Stimulated activated CD8-positive, alpha-beta memory T cell treated with anti-CD3 and anti-CD28 coated beads, Interleukin-15, amount 100 ng/mL, for 4 hours (primary cell): ENCODE data around the gene LRRC36.

Experiments
- DNase-seq, 2 donors: peaks; one replicate each; pipeline ENCODE4 v3.0.0-alpha.2; 2020; ENCODE audit warnings: low read depth in 2 of 2

The LRRC36 gene, protein sequence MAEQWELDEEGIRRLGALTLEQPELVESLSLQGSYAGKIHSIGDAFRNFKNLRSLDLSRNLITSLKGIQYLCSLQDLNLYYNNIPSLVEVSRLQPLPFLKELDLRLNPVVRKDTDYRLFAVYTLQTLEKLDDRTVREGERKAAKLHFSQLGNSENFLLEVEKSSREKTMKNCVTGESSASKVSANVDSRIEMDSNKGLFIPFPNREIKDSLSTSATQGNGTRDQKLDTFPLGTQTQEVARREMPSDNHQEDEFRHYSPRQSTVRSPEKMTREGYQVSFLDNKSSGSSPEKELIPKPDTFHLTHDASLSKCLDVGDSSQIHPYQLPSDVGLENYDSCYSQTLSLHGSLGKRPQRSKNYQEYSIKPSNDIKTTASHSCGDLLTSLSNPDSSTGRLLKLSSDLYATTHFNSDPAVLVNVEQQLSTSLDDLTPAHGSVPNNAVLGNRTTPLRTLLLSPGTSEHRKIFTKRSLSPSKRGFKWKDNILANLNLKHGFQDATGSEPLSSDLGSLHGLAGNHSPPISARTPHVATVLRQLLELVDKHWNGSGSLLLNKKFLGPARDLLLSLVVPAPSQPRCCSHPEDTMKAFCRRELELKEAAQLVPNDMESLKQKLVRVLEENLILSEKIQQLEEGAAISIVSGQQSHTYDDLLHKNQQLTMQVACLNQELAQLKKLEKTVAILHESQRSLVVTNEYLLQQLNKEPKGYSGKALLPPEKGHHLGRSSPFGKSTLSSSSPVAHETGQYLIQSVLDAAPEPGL

DNA sequence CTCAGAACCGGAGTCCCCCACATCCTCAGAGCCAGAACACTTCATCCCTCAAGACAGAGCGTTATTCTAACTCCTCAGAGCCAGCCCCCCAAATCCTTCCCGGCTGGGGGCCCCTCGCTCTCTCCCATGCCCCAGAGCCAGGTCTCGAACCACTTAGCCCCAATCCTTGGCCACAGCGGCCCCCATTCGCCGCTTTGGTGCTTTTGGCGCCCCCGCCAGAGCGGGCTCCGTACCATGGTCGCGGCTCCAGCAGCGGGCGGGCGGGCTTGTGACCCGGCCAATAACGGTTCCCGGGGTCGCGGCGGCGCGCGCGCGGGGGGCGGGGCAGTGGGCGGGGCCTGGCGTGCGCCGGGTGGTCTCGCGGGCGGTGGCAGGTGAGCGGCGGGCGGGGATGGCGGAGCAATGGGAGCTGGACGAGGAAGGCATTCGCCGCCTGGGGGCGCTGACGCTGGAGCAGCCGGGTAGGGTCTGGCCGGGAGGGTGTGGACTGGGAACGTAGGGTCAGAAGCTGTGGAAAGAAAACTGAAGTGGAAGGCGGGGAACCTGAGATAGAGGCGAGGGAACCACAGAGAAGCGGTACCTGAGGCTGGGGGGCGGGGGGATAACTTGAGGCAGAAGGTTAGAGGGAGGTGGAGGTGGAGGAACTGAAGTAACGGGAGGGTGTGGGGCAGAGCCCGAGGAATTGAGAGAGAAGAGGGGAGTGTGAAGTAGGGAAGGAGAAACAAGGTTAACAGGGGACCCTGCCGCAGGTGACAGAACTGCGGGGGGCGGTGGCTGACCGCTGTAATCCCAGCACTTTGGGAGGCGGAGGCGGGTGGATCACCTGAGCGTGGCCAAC, at the start of gene LRRC36, which contains the start of gene KCTD19:
Gene LRRC36 (plus strand): TSS at position 344 of the 838 bp plus-strand sequence. CDS start 48 bp downstream, at position 392.
Gene KCTD19 (minus strand): TSS at position 270 of the 838 bp plus-strand sequence. CDS start 34 bp downstream, at position 236.
- peak; percentile 28 to 42 for DNase-seq

DNA sequence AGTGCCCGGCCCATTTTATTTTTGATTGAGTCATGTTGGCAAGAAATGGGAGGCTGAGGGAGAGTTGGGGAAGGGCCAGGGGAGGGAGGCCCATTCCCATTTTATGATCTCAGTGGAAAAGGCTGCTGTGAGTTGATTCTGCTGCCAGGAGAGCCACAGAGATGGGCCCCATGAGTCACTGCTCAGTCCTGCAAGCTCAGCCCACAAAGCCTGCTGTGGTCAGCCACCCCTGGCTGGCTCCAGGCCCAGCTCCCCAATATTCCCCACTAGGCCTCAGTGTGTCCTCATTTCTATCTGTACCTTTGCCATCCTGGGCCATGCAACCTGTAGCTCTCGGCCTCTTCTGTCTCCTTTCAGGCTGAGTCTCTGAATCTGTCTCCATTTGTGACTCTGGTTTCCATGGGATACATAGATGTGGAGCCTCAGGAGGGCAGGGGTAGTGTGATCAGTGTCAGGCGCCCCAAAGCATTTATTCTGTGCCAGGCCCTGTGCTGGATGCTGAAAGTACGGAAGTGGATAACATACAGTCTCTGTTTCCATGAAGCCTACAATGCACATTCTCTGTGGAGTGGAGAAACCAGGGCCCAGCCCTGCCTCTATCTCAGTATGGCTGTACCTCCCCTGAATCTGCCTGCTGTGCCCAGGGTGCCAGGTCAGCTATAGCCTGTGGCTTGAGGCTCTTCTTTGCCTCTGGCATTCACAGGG, 49.2 kb upstream of the LRRC36 start:
- no peak for DNase-seq

DNA sequence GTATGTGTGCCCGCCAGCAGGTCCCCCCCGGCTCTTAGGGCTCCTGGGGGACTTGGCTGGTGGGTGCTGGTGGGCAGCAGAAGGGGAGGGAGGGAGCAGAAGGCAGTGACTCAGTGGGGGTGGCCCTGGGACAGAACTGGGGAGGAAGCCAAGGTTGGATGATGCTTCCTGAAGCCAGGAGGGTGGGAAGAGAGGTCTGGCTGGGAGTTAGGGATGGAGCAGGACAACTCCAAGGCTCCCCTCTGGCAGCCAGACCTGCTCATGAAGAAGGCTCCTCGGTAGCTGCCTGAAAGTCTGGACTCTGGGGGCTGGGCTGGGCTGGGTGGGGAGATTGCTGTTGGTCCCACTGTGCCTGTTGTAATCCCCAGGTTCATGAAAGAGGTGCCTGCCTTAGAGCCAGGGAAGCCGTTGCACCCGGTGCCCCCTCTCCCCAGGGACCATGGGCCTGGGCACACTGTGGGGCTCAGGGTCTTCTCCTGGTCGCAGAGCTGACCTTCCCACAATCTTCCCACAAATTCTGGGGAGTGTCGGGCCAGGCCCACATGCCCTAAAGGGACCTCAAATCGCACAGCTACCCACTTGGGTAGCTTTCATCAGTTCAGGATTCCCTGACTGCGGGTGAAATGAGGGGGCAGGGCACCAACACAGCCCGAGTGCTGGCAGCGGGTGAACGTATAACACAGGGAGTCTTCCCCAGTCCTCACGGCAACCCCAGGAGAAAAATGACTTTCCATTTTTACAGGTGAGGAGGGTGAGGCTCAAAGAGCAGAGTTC, 48.4 kb upstream of the LRRC36 start:
- DNase-seq: no peak

DNA sequence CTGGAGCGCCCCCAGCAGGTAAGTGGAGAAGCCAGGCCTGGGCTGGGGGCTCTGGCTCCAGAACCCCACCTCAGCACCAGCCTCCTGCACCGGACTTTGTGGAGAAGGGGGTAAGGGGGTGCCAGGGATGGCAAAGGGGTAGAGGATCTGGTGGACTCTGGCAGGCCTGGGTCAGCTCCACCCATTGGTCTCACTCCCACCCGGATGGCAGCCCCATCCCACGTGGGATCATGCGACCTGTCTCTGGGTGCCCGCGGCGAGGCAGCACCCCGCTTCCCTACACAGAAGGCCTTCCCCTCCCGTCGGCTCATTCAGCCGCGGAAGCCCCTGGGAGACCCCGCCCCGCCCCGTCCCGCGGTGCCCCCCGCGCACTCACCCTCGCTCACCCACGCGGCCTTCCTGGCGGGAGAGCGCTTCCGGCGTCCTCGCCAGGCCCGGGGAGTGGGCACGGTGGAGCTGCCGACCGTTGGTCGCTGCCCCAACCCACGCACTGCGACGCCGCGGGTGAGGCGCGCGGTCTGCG, 47.8 kb upstream of the LRRC36 start:
- DNase-seq: peak in 1 of 2 donors; percentile 13

DNA sequence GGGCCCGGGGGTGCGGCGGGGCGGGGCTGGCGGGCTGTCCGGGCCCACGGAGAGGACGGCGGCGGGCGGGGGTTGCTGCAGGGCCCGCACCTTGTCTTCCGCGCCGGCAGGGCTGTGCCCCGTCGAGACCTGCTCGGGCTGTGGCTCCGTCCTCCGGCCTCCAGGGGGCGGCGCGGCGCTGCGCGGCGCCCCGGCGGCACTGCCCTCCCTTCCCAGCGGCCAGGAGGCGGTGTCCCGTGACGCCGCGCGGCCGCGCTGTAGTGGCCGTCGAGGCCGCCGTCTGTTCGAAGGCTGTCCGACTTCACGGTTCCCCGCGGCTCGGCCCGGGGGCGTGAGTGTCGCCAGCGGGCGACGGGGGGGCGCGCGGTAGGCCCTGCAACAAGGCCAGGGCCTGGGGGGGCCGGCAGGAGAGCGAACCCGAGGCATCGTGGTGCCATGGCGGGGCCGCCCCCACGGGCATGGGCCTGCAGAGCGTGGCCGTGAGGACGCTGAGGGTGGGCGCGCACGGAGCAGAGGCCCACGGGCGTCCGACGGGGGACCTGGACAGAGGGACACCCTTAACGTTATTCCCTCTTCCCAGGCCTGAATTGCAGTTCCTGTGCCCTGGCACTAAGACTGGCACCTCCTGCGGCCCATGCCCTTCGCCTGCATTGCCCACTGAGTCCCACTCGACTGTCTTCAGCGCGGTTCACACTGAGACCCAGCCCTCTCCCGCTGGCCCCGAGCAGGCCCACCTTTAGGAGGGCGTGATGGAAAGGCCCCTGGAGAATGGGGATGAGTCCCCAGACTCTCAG, 47.1 kb upstream of the LRRC36 start, which contains the start of gene PLEKHG4:
Gene PLEKHG4 (plus strand): TSS at position 237 of the 794 bp plus-strand sequence. CDS start 513 bp downstream, at position 750.
- DNase-seq: peak; percentile 53 to 62

DNA sequence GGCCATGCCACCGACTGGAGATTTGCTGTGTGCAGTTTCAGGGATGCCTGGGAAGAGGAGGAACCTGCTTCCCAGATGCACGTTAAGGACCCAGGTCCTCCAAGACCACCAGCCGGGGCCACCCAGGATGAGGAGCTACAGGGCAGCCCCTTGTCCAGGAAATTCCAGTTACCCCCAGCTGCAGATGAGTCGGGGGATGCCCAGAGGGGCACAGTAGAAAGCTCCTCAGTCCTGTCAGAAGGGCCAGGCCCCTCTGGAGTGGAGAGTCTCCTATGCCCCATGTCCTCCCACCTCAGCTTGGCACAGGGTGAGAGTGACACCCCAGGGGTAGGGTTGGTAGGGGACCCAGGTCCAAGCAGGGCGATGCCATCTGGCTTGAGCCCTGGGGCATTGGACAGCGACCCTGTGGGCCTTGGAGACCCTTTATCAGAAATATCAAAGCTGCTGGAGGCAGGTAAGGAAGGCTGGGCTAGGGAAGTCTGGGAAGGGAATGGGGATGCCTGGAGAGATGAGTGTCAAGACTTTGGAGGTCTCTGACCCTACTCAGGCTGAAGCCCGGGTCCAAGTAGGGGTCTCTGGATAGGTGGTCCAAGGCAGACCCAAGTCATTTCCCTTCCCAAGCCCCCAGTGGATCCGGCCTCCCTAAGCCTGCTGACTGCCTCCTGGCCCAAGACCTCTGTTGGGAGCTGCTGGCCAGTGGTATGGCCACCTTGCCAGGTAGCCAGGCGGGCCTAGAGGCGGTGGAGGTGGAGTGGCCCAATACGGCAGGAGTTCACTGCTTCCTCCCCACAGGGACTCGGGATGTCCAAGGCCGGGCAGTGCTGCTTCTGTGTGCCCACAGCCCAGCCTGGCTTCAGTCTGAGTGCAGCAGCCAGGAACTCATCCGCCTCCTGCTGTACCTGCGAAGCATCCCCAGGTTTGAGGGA, 46.3 kb upstream of the LRRC36 start:
- no peak for DNase-seq

DNA sequence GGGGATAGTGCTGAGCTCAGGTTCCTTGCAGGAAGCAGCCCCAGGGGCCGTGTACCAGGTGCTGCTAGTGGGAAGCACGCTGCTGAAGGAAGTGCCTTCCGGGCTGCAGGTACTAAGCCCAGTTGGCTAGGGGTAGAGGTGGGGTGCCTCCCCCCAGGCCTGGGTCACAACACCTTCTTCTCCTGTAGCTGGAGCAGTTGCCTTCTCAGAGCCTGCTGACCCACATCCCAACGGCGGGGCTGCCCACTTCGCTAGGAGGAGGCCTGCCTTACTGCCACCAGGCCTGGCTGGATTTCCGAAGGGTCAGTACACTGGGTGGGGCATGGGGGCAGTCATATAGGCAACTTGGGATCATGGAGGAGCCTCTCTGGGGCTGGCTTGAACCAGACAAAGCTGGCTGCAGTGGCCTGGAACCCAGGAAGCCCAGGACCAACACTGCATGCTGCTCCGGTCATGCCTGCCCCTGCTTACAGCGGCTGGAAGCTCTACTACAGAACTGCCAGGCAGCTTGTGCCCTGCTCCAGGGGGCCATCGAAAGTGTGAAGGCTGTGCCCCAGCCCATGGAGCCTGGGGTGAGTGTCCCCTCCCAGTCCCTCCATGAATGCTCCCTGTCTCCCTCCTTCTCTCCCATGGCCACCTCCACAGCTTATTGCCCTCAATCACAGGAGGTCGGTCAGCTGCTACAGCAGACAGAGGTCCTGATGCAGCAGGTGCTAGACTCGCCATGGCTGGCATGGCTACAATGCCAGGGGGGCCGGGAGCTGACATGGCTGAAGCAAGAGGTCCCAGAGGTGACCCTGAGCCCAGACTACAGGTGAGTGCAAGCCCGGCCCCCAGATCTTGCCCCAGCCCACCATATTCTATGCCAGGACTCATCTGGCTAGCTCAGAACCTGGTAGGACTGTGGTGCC, 44.8 kb upstream of the LRRC36 start:
- no peak for DNase-seq

DNA sequence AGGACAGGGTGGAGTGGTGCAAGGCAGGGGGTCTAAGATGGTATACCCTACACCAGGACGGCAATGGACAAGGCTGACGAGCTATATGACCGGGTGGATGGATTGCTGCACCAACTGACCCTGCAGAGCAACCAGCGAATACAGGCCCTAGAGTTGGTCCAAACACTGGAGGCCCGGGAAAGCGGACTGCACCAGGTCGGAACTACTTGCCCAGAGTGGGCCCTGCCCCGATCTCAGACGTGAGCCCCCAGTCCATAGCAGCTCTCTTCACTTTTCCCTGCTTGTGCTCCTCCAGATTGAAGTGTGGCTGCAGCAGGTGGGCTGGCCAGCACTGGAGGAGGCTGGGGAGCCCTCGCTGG, 44.2 kb upstream of the LRRC36 start:
- no peak for DNase-seq

DNA sequence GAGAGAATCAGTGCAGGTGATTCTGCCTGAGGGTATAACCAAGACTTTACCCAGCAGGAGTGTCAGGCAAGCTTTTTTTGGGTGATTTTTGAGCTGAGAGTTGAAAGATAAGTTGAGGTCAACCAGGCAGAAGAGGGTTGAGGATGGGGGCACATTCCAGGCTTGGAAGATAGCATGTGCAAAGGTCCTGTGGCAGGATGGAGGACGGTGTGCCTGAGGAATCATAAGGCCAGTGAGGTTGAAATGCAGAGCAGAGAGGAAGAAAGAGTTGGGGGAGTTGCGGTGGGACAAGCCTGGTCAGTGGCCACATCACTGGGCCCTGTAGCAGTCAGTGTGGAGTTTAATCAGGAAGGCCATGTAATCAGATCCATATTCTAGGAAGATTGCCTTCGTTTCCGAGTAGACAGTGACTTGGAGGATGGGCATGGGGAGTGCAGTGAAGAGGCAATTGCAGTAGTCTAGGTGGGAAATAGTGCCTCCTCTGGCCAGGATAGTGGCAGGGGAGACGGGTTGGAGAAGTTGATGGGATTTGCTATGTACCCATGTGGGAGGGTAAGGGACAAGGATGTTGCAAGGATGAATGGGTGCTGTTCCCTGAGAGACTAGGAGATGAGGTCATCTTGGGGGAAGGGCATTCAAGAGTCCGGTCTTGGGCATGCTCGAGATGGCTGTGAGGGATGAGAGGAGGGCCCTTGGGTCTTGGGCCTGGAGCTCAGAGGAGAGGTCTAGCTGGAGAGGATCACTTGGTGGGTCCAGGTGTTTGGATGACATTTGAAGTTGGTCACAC, 43.4 kb upstream of the LRRC36 start:
- no peak for DNase-seq

DNA sequence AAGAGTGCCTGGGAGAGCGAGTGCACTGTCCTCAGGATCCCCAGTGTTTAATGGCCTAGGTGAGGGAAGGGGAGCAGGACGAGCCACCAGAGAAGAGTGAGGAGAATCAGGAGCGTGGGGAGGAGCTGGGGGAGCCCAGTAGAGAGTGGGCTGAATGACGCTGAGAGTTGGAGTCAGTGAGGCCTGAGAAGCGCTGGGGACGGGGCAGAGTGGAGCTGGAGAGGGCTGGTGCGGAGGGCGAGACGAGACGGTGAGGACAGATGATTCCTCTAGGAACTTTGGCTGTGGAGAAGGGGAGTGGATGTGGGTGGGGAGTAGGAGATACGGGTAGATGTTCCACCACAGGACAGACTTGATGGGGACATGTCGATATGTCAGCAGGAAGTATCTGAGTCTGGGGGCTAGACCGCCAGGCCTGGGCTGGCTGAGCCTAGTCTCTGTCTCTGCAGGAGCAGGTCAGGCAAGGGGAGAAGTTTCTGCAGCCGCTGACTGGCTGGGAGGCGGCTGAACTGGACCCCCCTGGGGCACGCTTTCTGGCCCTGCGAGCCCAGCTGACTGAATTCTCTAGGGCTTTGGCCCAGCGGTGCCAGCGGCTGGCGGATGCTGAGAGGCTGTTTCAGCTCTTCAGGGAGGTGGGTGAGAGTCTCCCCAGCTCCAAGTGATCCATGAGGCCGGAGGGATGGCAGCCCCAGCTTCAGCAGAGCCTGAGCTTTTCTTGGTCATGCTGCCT, 42.6 kb upstream of the LRRC36 start:
- no peak for DNase-seq

DNA sequence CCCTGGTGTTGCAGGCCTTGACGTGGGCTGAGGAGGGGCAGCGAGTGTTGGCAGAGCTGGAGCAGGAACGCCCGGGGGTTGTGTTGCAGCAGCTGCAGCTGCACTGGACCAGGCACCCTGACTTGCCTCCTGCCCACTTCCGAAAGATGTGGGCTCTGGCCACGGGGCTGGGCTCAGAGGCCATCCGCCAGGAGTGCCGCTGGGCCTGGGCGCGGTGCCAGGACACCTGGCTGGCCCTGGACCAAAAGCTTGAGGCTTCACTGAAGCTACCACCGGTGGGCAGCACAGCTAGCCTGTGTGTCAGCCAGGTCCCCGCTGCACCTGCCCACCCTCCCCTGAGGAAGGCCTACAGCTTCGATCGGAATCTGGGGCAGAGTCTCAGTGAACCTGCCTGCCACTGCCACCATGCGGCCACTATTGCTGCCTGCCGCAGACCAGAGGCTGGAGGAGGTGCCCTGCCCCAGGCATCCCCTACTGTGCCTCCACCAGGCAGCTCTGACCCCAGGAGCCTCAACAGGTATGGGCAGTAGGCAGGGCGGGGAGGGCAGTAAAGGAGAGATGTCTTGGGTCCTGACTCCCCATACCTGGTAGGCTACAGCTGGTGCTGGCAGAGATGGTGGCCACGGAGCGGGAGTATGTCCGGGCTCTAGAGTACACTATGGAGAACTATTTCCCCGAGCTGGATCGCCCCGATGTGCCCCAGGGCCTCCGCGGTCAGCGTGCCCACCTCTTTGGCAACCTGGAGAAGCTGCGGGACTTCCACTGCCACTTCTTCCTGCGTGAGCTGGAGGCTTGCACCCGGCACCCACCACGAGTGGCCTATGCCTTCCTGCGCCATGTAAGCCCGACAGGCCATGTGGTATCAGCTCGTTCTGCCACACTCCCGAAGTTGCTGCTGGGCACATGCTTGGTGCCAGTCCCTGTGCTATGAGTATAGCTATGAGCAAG, 41.6 kb upstream of the LRRC36 start:
- no peak for DNase-seq

DNA sequence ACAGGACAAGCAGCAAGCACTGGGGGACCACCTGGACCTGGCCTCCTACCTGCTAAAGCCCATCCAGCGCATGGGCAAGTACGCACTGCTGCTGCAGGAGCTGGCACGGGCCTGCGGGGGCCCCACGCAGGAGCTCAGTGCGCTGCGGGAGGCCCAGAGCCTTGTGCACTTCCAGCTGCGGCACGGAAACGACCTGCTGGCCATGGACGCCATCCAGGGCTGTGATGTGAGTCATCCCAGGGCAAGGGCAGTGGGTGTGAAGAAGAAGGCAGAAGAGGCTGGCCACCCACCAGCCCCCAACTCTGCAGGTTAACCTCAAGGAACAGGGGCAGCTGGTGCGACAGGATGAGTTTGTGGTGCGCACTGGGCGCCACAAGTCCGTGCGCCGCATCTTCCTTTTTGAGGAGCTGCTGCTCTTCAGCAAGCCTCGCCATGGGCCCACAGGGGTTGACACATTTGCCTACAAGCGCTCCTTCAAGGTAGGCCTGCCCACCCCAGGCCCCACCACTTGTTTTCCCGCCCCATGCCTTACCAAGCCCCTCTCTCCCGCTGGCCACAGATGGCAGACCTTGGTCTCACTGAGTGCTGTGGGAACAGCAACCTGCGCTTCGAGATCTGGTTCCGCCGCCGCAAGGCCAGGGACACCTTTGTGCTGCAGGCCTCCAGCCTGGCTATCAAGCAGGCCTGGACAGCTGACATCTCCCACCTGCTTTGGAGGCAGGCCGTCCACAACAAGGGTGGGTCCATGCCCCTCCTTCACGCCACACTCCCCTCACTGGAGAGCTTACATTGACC, 40.0 kb upstream of the LRRC36 start:
- no peak for DNase-seq

DNA sequence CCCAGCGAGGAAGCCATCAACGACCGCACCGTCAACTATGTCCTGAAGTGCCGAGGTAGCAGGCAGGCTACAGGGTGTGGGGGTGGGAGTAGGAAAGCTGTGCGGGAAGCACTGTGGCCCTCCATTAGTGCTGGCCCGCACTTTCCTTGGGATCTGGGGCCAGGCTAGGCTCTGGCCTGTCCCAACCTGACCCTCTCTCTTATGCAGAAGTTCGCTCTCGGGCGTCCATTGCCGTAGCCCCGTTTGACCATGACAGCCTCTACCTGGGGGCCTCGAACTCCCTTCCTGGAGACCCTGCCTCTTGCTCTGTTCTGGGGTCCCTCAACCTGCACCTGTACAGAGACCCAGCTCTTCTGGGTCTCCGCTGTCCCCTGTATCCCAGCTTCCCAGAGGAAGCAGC, 38.7 kb upstream of the LRRC36 start:
- no peak for DNase-seq

DNA sequence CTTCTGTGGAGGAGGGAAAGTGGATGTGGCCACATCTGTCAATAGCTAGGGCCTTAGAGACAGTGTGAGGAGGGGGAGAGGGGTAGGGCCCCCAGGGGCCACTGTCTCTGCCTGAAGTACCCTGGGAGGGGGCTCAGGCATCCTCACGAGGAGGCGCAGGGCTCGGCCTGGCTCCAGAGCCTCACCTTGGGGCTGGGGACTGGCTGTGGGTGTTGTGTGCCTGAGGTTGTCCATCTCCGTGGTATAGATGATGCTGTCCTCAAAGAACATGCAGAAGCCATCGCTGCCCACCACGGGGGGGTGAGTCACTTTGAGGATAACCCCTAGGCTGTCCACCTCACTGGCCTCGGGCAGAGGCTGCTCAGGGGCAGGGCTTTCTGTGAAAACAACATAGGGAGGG, 35.2 kb upstream of the LRRC36 start:
- no peak for DNase-seq
